ENCODE results near the gene PCBP3.

DNA sequence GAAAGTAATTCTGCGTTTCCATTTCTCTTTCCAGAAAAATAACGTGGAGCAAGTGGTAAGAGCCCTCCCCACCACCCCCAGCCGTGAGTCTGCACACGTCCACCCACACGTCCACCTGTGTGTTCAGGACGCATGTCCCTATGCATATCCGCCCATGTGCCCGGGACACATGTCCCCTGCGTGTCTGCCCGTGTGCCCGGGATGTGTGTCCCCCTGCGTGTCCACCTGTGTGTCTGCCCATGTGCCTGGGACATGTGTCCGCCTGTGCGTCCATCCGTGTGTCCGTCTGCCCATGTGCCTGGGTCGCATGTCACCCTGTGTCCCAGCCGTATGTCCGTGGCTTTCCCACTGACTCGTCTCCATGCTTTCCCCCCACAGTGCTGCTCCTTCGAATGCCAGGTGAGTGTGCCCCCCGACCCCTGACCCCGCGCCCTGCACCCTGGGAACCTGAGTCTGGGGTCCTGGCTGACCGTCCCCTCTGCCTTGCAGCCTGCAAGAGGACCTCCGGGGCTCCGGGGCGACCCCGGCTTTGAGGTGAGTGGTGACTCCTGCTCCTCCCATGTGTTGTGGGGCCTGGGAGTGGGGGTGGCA is 343.7 kb downstream of the PCBP3 start:
- TF ChIP-seq CTCF (IDR thresholded peaks at IDR 0.05) (no peak), ZFX (IDR thresholded peaks at IDR 0.05; ENCODE audit: borderline replicate concordance) (no peak)

Data from 22Rv1 (cell line).